Uterus (tissue), 2 donors: ENCODE measurements around the gene TNFAIP8L1.

Source experiments
- POLR2A ChIP-seq, 2 donors: fragments of 450-650 bp; IDR thresholded peaks; one replicate each; pipeline ENCODE4 v1.6.1; 2016; ENCODE audit warnings: antibody characterized with exemption in 2 of 2, mild to moderate bottlenecking in 1 of 2, moderate library complexity in 1 of 2
- TF ChIP-seq, protein P1 (sequence below), 4 experiments: fragments of 200-600 bp in 2 of 4; fragments of 450-650 bp in 2 of 4; sonication (generic) in 2 of 4; IDR thresholded peaks; one replicate each; pipeline ENCODE4 v1.5.1; 2016 to 2019; ENCODE audit warnings: antibody characterized with exemption in 4 of 4, mild to moderate bottlenecking in 2 of 4, moderate library complexity in 1 of 4

DNA sequence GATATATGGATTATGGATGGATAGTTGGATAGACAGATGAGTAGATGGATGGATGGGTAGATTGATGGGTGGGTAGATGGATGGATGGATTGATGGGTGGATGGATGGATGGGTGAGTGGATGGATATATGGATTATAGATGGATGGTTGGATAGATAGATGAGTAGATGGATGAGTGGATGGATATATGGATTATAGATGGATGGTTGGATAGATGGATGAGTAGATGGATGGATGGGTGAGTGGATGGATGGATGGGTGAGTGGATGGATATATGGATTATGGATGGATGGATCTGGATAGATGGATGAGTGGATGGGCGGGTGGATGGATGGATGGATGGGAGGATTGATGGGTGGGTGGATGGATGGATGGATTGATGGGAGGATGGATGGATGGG lies 36.4 kb upstream of the TNFAIP8L1 start:
- TF ChIP-seq POLR2A (IDR thresholded peaks at IDR 0.05), result no peak
- TF ChIP-seq, protein P1, sequence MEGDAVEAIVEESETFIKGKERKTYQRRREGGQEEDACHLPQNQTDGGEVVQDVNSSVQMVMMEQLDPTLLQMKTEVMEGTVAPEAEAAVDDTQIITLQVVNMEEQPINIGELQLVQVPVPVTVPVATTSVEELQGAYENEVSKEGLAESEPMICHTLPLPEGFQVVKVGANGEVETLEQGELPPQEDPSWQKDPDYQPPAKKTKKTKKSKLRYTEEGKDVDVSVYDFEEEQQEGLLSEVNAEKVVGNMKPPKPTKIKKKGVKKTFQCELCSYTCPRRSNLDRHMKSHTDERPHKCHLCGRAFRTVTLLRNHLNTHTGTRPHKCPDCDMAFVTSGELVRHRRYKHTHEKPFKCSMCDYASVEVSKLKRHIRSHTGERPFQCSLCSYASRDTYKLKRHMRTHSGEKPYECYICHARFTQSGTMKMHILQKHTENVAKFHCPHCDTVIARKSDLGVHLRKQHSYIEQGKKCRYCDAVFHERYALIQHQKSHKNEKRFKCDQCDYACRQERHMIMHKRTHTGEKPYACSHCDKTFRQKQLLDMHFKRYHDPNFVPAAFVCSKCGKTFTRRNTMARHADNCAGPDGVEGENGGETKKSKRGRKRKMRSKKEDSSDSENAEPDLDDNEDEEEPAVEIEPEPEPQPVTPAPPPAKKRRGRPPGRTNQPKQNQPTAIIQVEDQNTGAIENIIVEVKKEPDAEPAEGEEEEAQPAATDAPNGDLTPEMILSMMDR (IDR thresholded peaks at IDR 0.05), result no peak
